Dedifferentiated amniotic fluid mesenchymal stem cell (primary cell): ENCODE measurements around the gene FIZ1.

ENCODE experiments used
- DNase-seq: peaks from one replicate; pipeline ENCODE4 v3.0.0-alpha.2; 2016; ENCODE audit errors: extremely low spot score

FIZ1 gene

GRCh38 chr19:55635856-55636440 lies 36.6 kb upstream of the FIZ1 start:
- DNase-seq = no peak

GRCh38 chr19:55635334-55635717 lies 36.0 kb upstream of the FIZ1 start:
- DNase-seq = no peak

GRCh38 chr19:55633861-55634260 lies 34.5 kb upstream of the FIZ1 start:
- no peak for DNase-seq

- peak; percentile 96 for DNase-seq
Observed at GRCh38 chr19:55632463-55632834, 33.1 kb upstream of the FIZ1 start.

GRCh38 chr19:55626350-55626749 lies 27.0 kb upstream of the FIZ1 start:
- no peak for DNase-seq

- no peak for DNase-seq
Observed at GRCh38 chr19:55625004-55625326, 25.6 kb upstream of the FIZ1 start.

- peak; percentile 93 for DNase-seq
Observed at GRCh38 chr19:55624109-55625003, 25.0 kb upstream of the FIZ1 start, which contains the start of gene ZNF784. TSS of gene ZNF784 (minus strand) at chr19:55624566. CDS start at chr19:55624561, 5 bp downstream.

- DNase-seq = no peak
Observed at GRCh38 chr19:55623561-55623960, 24.2 kb upstream of the FIZ1 start.

- DNase-seq = no peak
Observed at GRCh38 chr19:55623130-55623529, 23.8 kb upstream of the FIZ1 start.

- DNase-seq = no peak
Observed at GRCh38 chr19:55622242-55622969, 23.1 kb upstream of the FIZ1 start.

GRCh38 chr19:55621673-55622231 lies 22.4 kb upstream of the FIZ1 start:
- no peak for DNase-seq

GRCh38 chr19:55621205-55621672 lies 21.9 kb upstream of the FIZ1 start:
- no peak for DNase-seq

GRCh38 chr19:55620410-55621204 lies 21.3 kb upstream of the FIZ1 start:
- DNase-seq = no peak

GRCh38 chr19:55619286-55619685 lies 20.0 kb upstream of the FIZ1 start:
- no peak for DNase-seq

- DNase-seq = no peak
Observed at GRCh38 chr19:55618426-55618825, 19.1 kb upstream of the FIZ1 start.

GRCh38 chr19:55617426-55617825 lies 18.1 kb upstream of the FIZ1 start:
- DNase-seq = no peak

GRCh38 chr19:55616395-55616875 lies 17.1 kb upstream of the FIZ1 start:
- no peak for DNase-seq

GRCh38 chr19:55615543-55616394 lies 16.5 kb upstream of the FIZ1 start:
- no peak for DNase-seq

- no peak for DNase-seq
Observed at GRCh38 chr19:55614711-55615542, 15.6 kb upstream of the FIZ1 start.
